ENCODE results near the gene SGCB. TPM values are rescaled to one million over a fixed set of nuclear protein-coding genes. Genes with fewer than 3 reads are reported as not detected.

SGCB gene
- total and polyA plus RNA-seq, 8 donors = 26.9 to 44.3 (median 38.4) TPM

- intact Hi-C loops (cut with DNase I) = no loop called here
- no peak for TF ChIP-seq CTCF (IDR thresholded peaks at IDR 0.05)
- no peak overlapping the region for H3K27ac ChIP-seq
- no peak for DNase-seq
- H3K4me1 ChIP-seq = no peaks in the 10 kb centered on the region
- no peak for ATAC-seq
- no peak overlapping the region for H3K4me3 ChIP-seq
- H3K36me3 ChIP-seq = no peaks in the 10 kb centered on the region
- no peaks in the 10 kb centered on the region for H3K27me3 ChIP-seq
- H3K9me3 ChIP-seq = no peaks in the 10 kb centered on the region
These were observed 22.7 kb downstream of the SGCB start for GRCh38 chr4:52015366-52015765.

GRCh38 chr4:52014903-52015302, 23.2 kb downstream of the SGCB start:
- Histone ChIP-seq H3K4me1 (no peaks in the 10 kb centered on the region), H3K36me3 (no peaks in the 10 kb centered on the region), H3K27me3 (no peaks in the 10 kb centered on the region), H3K9me3 (no peaks in the 10 kb centered on the region), H3K4me3 (no peak overlapping the region), H3K27ac (no peak overlapping the region)
- DNase-seq = no peak
- no peak for ATAC-seq
- intact Hi-C loops (cut with DNase I) = no loop called here
- no peak for TF ChIP-seq CTCF (IDR thresholded peaks at IDR 0.05)

GRCh38 chr4:52012651-52013050, 25.4 kb downstream of the SGCB start:
- H3K27ac ChIP-seq = no peak overlapping the region
- no peaks in the 10 kb centered on the region for H3K36me3 ChIP-seq
- H3K27me3 ChIP-seq = no peaks in the 10 kb centered on the region
- no peaks in the 10 kb centered on the region for H3K9me3 ChIP-seq
- DNase-seq (no peak), ATAC-seq (no peak)
- no peaks in the 10 kb centered on the region for H3K4me1 ChIP-seq
- TF ChIP-seq CTCF (IDR thresholded peaks at IDR 0.05) = no peak
- H3K4me3 ChIP-seq = no peak overlapping the region
- intact Hi-C loops (cut with DNase I) = no loop called here

GRCh38 chr4:52010986-52011385, 27.1 kb downstream of the SGCB start:
- H3K27me3 ChIP-seq = no peaks in the 10 kb centered on the region
- ATAC-seq (no peak), DNase-seq (no peak)
- H3K4me1 ChIP-seq = no peaks in the 10 kb centered on the region
- no peaks in the 10 kb centered on the region for H3K36me3 ChIP-seq
- no peak overlapping the region for H3K27ac ChIP-seq
- no peaks in the 10 kb centered on the region for H3K9me3 ChIP-seq
- intact Hi-C loops (cut with DNase I) = no loop called here
- no peak for TF ChIP-seq CTCF (IDR thresholded peaks at IDR 0.05)
- H3K4me3 ChIP-seq = no peak overlapping the region

GRCh38 chr4:52006887-52007286, 31.2 kb downstream of the SGCB start:
- TF ChIP-seq CTCF (IDR thresholded peaks at IDR 0.05) = no peak
- ATAC-seq = no peak
- intact Hi-C loops (cut with DNase I) = no loop called here

More at GRCh38 chr4:52006887-52007286, 31.2 kb downstream of the SGCB start:
- Histone ChIP-seq H3K27ac (no peak overlapping the region), H3K27me3 (no peaks in the 10 kb centered on the region), H3K4me3 (no peak overlapping the region), H3K4me1 (no peaks in the 10 kb centered on the region), H3K36me3 (no peaks in the 10 kb centered on the region), H3K9me3 (no peaks in the 10 kb centered on the region)
- DNase-seq = no peak
